HG02884 (cell line): ENCODE data around the gene PCSK9.

Experiments
- ATAC-seq: cut with Tn5 transposase; IDR thresholded peaks from one replicate; pipeline ENCODE4 v1.9.1; 2021; ENCODE audit warnings: mild to moderate bottlenecking, moderate library complexity; ENCODE audit not compliant: unreplicated experiment

PCSK9 gene

DNA sequence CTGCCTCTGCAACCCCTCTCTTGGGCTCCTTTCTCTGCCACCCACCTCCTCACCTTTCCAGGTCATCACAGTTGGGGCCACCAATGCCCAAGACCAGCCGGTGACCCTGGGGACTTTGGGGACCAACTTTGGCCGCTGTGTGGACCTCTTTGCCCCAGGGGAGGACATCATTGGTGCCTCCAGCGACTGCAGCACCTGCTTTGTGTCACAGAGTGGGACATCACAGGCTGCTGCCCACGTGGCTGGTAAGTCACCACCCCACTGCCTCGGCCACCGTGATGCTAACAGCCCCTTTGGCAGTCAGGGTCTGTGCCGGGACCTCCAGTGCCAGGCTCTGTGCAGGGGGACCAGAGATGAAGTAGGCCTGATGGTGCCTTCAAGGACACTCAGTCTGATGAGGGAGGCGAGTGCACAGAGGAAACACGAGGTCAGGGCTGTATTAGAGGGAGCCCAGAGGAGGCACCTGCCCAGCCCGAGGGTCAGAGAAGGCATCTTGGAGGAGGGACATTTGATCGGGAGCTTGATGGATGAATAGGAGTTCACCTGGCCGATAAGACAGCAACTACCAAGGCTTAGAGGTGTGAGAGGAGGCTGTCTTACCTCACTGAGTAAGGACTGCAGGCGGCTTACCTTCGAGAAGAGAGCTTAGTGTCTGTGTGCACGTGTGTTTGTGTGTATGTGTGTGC lies 18.1 kb downstream of the PCSK9 start:
- ATAC-seq: no peak

DNA sequence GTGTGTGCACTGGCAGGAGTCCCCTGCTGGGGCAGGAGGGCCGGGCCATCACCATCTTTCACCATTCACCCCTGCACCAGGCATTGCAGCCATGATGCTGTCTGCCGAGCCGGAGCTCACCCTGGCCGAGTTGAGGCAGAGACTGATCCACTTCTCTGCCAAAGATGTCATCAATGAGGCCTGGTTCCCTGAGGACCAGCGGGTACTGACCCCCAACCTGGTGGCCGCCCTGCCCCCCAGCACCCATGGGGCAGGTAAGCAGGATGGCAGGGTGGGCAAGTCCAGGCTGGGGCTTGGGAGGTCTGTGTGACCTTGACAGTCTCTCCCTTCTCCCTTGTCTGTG lies 18.6 kb downstream of the PCSK9 start:
- no peak for ATAC-seq

DNA sequence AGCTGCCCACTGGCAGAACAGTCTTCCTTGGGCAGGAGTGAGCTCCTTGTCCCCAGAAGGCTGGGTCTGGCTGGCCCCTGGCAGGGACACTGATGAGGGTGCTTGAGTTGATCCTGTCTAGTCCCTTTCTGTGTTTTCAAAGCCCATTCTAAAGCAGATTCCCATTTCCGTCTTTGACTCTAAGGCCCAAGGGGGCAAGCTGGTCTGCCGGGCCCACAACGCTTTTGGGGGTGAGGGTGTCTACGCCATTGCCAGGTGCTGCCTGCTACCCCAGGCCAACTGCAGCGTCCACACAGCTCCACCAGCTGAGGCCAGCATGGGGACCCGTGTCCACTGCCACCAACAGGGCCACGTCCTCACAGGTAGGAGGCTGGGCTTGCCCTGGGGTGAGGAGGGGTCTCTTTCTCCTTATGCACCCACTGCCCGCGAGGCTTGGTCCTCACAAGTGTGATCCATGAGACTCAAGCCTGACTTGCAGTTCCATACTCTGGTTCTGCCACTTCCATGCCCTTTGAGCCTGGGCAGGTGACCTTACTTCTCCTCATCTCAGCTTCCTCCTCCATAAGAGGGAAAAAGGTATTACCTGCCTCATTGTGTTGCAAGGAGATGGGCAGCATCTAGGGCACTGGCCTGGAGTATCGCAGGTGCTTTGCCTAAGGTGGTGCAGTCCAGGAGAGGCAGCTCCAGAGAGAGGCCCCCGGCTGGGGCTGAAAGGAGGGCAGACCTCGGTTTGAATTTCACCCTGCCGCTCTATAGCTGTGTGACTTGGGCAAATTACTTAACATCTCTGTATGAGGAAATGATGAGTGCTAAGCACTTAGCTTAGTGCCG lies 20.2 kb downstream of the PCSK9 start:
- ATAC-seq: no peak

DNA sequence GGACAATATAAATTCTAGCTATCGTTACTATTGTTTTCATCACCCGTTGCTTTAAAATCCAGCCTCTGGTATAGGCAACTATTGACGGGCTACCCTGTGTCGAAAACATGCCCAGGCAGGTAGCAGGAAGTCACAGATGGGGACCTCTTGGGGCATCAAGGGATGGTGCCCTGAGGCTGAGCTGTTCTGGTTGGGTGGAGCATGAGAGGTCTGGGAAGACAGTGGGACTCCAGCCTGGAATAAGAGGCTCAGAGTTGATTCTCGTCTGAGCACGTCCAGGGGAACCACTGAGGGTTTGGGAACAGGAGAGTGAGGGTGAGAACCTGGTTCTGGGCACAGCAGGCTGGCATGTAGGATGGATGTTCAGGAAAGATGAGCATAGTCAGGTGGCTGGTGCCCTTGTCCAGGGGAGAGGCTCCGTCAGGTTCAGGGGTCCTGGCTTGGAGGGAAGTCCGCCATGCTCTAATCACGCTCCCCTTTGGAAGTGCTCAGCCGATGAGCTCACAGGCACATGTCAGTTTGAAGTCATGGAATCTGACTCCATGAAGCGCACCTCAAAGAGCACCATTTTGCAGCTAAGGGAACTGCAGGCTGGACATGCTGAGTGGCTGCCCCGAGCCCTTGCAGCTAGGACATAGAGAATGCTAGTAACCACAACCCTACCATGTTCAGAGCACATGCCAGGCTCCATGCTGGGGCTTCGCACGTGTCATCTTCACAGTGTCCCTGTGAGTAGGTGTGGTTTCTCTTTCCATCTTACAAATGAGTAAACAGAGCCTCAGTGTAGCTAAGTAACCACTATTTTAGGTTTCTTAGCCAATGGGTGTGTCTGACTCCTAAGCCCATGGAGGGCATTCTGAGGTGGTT lies 21.0 kb downstream of the PCSK9 start:
- ATAC-seq: no peak

DNA sequence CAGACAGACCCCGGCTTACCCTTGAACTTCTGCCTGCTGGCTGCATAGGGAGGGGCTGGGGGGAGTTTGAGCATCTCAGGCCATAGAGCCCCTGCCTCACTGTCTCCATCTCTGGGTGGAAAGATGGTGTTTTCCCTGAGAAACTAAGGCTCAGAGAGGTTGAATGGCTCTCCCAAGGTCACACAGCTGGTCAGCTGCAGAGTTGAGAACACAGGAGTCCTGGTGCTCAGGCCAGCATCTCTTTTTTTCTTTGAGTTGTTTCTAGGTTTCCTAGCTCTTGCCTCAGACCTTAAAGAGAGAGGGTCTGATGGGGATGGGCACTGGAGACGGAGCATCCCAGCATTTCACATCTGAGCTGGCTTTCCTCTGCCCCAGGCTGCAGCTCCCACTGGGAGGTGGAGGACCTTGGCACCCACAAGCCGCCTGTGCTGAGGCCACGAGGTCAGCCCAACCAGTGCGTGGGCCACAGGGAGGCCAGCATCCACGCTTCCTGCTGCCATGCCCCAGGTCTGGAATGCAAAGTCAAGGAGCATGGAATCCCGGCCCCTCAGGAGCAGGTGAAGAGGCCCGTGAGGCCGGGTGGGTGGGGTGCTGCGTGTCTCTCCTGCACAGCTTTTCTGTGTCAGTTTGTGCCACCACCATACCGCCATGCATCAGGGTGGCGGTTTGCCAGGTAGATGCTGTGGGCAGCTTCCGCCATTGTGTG lies 21.8 kb downstream of the PCSK9 start:
- no peak for ATAC-seq

DNA sequence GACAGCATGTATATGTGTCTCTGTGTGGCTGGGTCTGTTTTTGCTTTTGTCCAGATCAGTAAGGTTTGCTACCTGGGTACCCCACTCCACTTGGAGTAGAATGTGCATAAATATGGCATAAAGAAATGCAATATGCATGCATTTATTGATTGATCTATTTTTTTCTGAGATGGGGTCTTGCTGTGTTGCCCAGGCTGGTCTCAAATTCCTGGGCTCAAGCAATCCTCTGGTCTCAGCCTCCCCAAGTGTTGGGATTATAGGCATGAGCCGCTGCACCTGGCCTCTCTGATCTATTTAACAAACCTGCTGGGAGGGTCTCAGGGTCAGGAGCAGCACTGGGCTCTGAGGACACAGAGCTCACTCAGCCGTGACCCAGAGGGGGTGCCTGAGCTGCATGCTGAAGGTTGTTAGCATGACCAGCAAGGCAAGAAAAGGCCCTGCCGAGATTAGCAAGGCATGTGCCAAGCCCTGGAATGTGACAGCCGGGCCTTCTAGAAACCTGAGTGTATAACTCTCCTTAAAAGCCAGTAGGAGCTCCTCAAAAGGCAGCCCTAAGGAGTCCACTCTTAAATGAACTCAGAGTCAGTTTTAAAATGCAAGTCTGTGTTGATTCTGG lies 22.5 kb downstream of the PCSK9 start:
- ATAC-seq: no peak

DNA sequence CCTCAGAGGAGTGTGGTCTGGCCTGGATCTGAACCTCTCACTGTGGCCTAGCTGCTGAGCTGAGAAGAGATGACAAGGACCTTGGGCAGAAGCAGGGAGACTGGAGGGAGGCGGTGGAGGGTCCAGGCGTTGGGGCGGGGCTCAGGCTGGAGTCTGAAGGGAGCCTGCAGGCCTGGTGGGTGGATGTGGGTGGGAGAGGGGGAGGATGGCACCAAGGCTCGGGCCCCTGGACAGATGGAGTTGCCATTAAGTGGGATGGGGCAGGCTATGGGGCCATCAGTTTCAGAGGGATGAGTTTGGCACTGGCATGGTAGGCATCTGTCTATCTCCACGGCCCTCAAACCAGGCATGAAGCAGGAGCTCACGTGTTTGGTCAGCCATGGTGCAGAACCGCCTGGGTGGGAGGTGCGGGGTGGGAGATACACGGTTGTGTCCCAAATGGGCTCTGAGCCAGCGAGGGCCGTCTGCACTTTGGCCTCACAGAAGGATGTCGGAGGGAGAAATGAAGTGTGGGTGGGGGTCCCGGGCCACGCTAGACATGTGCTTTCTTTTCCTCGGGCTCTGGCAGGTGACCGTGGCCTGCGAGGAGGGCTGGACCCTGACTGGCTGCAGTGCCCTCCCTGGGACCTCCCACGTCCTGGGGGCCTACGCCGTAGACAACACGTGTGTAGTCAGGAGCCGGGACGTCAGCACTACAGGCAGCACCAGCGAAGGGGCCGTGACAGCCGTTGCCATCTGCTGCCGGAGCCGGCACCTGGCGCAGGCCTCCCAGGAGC lies 23.6 kb downstream of the PCSK9 start:
- no peak for ATAC-seq

DNA sequence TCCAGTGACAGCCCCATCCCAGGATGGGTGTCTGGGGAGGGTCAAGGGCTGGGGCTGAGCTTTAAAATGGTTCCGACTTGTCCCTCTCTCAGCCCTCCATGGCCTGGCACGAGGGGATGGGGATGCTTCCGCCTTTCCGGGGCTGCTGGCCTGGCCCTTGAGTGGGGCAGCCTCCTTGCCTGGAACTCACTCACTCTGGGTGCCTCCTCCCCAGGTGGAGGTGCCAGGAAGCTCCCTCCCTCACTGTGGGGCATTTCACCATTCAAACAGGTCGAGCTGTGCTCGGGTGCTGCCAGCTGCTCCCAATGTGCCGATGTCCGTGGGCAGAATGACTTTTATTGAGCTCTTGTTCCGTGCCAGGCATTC lies 24.2 kb downstream of the PCSK9 start:
- no peak for ATAC-seq

DNA sequence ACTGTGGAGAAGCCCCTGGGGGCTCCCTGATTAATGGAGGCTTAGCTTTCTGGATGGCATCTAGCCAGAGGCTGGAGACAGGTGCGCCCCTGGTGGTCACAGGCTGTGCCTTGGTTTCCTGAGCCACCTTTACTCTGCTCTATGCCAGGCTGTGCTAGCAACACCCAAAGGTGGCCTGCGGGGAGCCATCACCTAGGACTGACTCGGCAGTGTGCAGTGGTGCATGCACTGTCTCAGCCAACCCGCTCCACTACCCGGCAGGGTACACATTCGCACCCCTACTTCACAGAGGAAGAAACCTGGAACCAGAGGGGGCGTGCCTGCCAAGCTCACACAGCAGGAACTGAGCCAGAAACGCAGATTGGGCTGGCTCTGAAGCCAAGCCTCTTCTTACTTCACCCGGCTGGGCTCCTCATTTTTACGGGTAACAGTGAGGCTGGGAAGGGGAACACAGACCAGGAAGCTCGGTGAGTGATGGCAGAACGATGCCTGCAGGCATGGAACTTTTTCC lies 24.8 kb downstream of the PCSK9 start:
- no peak for ATAC-seq

DNA sequence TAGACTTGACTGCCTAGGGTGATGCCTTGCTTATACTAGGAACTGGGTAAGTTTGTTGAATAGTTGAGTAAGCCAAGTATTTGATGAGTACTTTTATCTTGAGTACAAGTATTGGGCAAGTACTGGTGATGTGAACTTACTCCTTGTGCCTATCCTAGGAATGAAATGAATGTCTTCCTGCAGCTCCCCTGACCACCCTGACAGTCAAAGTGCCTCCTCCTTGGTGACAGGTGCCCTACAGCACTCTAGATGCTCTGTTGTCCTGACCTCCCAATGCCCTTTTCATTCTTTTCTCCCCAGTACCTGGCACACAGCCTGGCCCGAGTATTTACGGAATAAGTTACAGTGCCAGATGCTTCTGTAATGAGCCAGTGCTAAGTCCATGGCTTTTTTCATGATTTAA lies 25.5 kb downstream of the PCSK9 start:
- no peak for ATAC-seq

DNA sequence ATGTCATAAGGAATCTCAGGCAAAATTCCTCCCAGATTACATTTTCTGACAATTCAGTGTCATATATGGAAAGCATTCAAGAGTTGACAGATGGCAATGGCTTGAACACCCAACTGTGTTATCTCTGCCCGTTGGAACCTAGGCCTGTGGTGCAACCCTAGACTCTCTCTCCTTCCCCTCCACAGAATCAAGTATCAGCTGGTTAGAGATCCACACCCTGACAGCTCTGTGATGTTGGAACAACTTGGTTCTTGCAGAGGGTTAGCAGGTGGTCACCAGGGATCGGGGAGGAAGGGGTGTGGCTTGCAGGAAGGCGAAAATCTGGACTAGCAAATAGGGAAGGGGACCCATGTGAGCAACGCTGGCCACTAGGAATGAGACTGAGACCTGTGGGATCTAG lies 26.3 kb downstream of the PCSK9 start:
- ATAC-seq: no peak

DNA sequence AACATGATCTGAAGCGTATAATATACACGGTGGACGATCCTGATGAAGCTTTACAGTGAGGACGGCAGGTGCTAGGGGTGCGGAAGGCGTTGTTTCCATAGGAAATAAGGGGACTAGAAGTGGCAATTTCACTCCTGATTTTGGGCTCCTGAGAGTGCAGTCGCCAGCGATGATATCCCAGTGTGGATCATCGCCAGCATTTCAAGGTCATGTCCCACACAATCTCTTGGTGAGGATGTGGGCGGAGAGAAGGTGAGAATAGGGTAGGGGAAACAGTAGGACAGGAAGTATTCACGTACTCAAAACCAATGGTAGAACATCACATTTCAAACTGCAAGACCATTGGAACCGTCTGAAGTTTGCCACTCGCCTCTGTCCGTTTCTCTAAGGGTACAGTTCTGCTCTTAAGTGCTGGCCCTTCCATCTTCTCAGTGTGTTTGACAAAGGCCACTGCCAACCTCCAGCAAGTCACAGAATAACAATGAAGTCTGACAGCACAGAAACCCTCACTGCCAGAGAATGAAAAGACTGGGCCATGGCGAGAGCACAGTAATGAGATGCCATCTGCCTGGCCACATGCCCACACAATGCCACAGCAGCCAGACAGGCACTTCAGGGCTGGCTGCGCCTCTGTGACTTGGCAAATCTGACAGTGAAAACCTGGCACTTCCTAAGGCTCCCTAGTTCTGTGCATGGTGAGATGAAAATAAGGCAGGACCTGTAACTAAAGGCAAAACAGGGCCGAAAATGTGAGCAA lies 27.9 kb downstream of the PCSK9 start:
- no peak for ATAC-seq

DNA sequence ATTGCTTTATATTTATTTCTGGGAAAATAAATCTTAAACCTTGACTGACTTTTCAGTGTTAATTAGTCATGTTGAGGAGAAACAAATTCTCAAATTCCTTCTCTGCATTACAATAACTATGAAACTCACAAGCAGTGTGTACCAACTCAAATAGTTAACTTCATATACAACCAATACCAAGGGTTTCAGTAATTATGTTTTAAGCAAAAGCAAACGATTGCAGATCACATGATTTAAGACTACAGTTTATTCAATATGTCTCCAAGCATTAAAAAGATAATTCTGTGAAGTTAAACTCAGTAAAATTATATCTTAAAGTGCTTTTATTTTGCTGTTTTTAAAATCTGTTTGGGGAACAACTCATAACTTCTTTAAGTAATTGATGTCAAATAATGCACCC lies 28.6 kb downstream of the PCSK9 start:
- ATAC-seq: no peak

DNA sequence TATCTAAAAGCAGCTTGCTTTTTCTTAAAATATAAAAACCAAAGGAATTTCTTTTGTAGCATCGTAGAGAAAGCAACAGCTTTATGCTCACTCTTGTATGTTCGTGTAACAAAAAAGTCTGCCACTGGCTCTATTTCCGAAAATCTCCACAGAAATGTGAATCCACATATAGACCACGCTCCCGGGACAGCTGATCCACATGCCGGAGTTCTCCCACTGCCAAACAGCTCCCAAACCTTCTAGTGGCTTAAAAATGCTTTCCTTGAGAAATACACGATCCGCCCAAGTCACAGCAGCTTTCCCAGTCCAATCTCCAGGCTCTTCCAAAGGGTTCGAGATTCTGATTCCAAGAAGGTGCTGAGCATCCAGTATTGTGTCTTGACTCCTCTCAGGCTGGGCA lies 29.3 kb downstream of the PCSK9 start:
- ATAC-seq: no peak

DNA sequence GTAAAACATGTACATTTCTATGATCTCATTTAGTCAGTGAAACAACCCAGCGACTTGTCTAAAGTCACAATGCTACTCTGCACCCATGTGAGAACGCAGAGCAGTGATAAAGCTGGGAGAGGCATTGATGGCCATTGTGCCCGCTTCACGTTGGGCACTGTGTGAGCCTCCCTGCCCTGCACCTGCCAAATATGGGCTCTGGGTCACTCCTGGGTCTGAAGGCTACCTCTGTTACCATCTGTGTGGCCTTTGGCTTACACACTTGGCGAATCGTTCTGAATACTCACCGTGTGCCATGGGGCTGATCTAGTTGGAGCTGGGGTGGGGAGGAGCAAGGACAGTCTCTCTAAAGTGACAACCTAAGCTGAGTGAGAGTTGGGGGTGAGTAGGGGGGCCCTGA lies 29.9 kb downstream of the PCSK9 start:
- no peak for ATAC-seq

DNA sequence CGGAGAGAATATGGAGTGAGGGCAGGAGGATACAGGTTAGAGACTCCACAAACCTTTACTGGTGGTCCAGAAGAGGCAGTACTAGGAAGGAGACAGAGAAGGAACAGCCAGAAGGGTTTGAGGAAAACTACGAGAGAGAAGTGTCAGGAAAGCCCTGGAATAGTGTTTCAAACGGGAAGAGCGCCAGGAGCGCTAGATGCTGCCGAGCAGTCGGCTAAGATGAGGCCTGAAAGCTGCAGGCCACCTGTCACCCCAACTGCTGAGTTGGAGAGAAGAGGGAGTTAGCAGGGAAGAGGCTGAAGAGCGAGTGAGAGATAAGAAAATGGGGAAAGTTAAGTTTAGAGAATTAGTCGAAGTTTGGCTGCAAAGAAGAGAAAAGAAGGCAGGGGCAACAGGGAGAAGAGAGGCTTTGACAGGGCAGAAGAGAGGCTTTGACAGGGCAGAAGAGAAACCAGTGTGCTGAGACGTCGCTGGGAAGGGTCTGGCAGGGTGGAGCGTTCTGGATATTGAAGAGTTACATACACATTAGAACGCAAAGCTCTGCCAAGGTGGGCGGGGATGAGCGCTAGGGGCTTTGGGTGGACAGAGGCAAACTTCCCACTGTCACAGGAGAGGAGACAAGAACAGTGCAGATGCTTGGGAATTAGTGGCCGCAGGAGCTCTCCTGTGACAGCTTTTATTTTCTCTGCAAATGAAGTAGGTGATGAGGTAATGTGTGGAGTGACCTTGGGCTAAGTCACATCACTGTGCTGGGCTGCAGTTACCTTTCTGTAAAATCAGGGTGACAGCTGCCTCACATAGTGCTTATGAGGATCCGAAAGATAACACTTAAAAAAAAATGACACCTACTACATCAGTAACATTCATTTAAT lies 31.2 kb downstream of the PCSK9 start:
- ATAC-seq: no peak

DNA sequence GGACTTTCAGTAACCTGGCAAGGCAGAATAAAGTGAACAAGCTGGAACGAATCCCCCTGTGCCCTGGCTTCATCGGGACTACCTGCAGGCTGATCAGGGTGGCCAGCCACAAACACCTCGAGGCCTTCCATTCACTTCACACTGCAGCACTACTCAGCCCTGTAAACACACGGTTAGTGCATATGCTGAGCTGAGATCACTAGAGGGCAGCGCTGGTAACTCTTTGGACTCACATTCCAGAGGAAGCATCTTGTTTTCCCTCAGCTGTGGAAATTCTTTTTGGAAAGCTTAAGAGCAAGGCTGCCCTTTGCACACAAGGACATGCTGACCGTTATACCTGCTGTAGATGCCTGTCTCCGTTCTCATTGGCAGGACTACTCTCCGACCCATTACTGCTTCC lies 32.1 kb downstream of the PCSK9 start:
- ATAC-seq: no peak
